Measurements from ENCODE around the gene AMY1C. TPM values are rescaled to one million over a fixed set of nuclear protein-coding genes. Genes with fewer than 3 reads are reported as not detected.
"Not testable (repeated sequence)": the region's sequence is repeated elsewhere in the genome, so short reads cannot be mapped to it uniquely, and the experiment has no call there.

AMY1C gene
- total and polyA plus RNA-seq, 2 experiments from 2014 or later: not detected

DNA sequence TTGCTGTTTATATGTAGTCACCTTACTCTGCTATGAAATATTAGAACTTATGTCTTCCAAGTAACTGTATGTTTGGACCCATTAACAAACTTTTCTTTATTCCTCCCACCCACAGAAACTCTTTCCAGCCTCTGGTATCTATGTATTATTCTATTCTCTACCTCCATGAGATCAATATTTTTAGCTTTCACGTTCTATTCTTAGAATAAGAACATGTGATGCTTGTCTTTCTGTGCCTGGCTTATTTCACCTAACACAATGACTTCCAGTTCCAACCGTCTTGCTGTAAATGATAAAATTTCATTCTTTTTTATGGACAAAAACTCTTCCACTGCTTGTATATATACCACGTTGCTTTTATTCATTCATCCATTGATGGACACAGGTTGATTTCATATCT, 14.4 kb upstream of the AMY1C start:
- DNase-seq (ENCODE audit: low spot score); H3K79me2 ChIP-seq (replicated peaks; ENCODE audit: insufficient read depth); H3K27ac Mint-ChIP-seq; H3K4me3 ChIP-seq; H3K27ac ChIP-seq (ENCODE audit: low read depth); H3K4me2 ChIP-seq; ATAC-seq; H4K20me1 ChIP-seq (replicated peaks; ENCODE audit: insufficient read depth); H3K27me3 Mint-ChIP-seq (ENCODE audit: insufficient read depth, low read depth, poor library complexity); H3K9me2 ChIP-seq (ENCODE audit: insufficient read depth); H3K4me1 Mint-ChIP-seq; H3K27me3 ChIP-seq (ENCODE audit: insufficient read depth); H3K36me3 ChIP-seq (ENCODE audit: insufficient read depth); H3K9me3 Mint-ChIP-seq; H3K4me1 ChIP-seq (ENCODE audit: insufficient read depth); H2AFZ ChIP-seq; H3F3A ChIP-seq (replicated peaks; ENCODE audit: low read depth); H3K4me3 Mint-ChIP-seq; H3K36me3 Mint-ChIP-seq (ENCODE audit: low read depth): not testable (repeated sequence)

DNA sequence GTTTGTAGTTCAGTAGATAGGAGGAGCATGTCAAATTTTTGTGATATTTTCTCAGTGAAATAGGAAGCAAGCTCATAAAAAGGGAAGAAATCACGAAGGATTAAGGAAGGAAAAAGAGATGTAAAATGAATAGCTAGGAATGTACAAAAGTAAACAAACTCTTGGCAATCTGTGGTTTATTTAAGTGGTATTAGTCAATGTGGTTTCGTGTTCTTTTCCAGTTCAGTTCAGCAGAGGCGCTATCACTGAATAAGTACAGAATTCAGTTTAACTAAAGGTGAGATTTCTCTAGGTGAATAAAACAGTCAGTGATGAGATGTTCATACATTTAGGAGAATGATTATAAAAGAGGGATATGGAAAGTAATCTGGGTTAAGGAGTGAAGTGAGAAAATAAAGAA, 11.7 kb upstream of the AMY1C start:
- not testable (repeated sequence) for ATAC-seq; H3F3A ChIP-seq (replicated peaks; ENCODE audit: low read depth); H3K9me2 ChIP-seq (ENCODE audit: insufficient read depth); H2AFZ ChIP-seq; H3K4me2 ChIP-seq; H3K4me3 Mint-ChIP-seq; H3K4me1 ChIP-seq (ENCODE audit: insufficient read depth); H3K9me3 Mint-ChIP-seq; H4K20me1 ChIP-seq (replicated peaks; ENCODE audit: insufficient read depth); H3K27ac ChIP-seq (ENCODE audit: low read depth); H3K4me1 Mint-ChIP-seq; H3K36me3 Mint-ChIP-seq (ENCODE audit: low read depth); H3K27me3 ChIP-seq (ENCODE audit: insufficient read depth); H3K4me3 ChIP-seq; H3K27ac Mint-ChIP-seq; H3K79me2 ChIP-seq (replicated peaks; ENCODE audit: insufficient read depth); H3K27me3 Mint-ChIP-seq (ENCODE audit: insufficient read depth, low read depth, poor library complexity); DNase-seq (ENCODE audit: low spot score); H3K36me3 ChIP-seq (ENCODE audit: insufficient read depth)

DNA sequence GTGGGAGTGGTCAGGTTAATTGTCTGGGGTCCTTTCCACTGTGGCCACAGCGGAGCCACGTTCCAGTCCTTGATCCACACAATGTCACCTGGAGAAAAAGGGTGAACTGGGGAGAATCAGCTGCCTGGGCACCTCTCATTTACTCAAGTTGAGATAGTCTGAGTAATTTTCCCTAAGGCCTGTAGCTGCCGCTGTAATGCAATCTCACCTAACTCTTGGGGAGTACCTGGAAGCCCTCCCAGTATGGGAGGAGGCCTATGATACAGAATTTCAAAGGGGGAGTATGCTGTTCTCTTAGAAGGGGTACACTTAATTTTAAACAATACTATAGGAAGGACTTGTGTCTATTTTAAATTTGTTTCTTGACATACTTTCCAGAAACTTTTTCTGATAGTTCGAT, 5.2 kb upstream of the AMY1C start:
- H3K4me3 Mint-ChIP-seq; H3K4me1 ChIP-seq (ENCODE audit: insufficient read depth); H3K9me3 Mint-ChIP-seq; ATAC-seq; H3K27me3 ChIP-seq (ENCODE audit: insufficient read depth); H3F3A ChIP-seq (replicated peaks; ENCODE audit: low read depth); H3K36me3 Mint-ChIP-seq (ENCODE audit: low read depth); H3K4me1 Mint-ChIP-seq; H3K27ac ChIP-seq (ENCODE audit: low read depth); H3K9me2 ChIP-seq (ENCODE audit: insufficient read depth); DNase-seq (ENCODE audit: low spot score); H3K4me3 ChIP-seq; H3K36me3 ChIP-seq (ENCODE audit: insufficient read depth); H3K4me2 ChIP-seq; H2AFZ ChIP-seq; H3K27me3 Mint-ChIP-seq (ENCODE audit: insufficient read depth, low read depth, poor library complexity); H3K79me2 ChIP-seq (replicated peaks; ENCODE audit: insufficient read depth); H4K20me1 ChIP-seq (replicated peaks; ENCODE audit: insufficient read depth); H3K27ac Mint-ChIP-seq: not testable (repeated sequence)

DNA sequence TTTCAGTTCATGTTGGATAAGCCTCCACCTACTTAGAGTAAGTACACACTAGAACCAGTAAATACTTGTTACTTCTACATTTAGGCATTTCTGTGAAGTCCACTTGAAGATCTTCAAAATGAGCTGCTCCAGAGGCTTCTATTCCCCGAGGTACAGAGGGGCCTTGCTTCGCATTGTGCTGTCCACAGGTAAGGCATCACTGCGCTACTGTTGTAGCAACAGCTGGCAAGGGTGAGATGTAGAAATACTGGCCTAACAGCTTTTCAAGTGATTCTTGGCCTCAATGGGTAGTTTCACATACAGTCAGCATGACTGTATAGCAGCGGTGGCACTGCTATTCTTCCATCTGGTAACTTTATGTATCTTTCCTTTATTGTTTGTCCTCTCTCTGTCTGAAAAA, 4.7 kb upstream of the AMY1C start:
- H3K9me3 Mint-ChIP-seq; H2AFZ ChIP-seq; H3K79me2 ChIP-seq (replicated peaks; ENCODE audit: insufficient read depth); H3K4me3 Mint-ChIP-seq; H3K4me3 ChIP-seq; H3K9me2 ChIP-seq (ENCODE audit: insufficient read depth); H3K4me2 ChIP-seq; H3K27me3 ChIP-seq (ENCODE audit: insufficient read depth); H3K27ac Mint-ChIP-seq; H3K36me3 ChIP-seq (ENCODE audit: insufficient read depth); H3K27me3 Mint-ChIP-seq (ENCODE audit: insufficient read depth, low read depth, poor library complexity); H3K4me1 Mint-ChIP-seq; ATAC-seq; H3K27ac ChIP-seq (ENCODE audit: low read depth); H4K20me1 ChIP-seq (replicated peaks; ENCODE audit: insufficient read depth); H3K4me1 ChIP-seq (ENCODE audit: insufficient read depth); H3K36me3 Mint-ChIP-seq (ENCODE audit: low read depth); DNase-seq (ENCODE audit: low spot score); H3F3A ChIP-seq (replicated peaks; ENCODE audit: low read depth): not testable (repeated sequence)

DNA sequence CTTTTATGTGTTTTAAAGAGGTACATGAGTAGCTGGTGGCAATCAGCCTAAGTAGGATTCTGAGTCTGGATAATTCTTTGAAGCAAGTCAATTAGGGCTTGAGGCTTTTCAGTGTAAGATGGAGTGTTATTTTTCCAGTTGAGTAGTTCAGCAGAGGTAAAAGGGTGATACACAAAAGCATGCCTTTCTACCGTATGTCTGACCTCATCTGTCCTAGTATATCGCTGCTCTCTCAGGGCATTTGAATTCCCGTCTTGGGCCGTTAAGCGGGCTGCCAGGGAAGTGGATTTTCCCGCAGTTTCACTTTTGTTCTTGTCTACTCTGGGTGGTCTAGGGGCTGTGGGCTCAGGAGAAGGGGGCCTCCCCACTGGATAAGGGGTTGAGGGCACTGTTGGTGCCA, 1.4 kb upstream of the AMY1C start:
- not testable (repeated sequence) for H3K36me3 ChIP-seq (ENCODE audit: insufficient read depth); H3F3A ChIP-seq (replicated peaks; ENCODE audit: low read depth); H3K4me3 Mint-ChIP-seq; H3K27ac ChIP-seq (ENCODE audit: low read depth); H4K20me1 ChIP-seq (replicated peaks; ENCODE audit: insufficient read depth); H3K36me3 Mint-ChIP-seq (ENCODE audit: low read depth); H2AFZ ChIP-seq; H3K27me3 Mint-ChIP-seq (ENCODE audit: insufficient read depth, low read depth, poor library complexity); ATAC-seq; H3K4me3 ChIP-seq; H3K27ac Mint-ChIP-seq; H3K79me2 ChIP-seq (replicated peaks; ENCODE audit: insufficient read depth); H3K9me3 Mint-ChIP-seq; H3K4me2 ChIP-seq; H3K27me3 ChIP-seq (ENCODE audit: insufficient read depth); H3K4me1 Mint-ChIP-seq; H3K4me1 ChIP-seq (ENCODE audit: insufficient read depth); H3K9me2 ChIP-seq (ENCODE audit: insufficient read depth); DNase-seq (ENCODE audit: low spot score)
